ENCODE results near the gene ANO3. TPM values are rescaled to one million over a fixed set of nuclear protein-coding genes. Genes with fewer than 3 reads are reported as not detected.

ANO3 gene
- total RNA-seq, 2 experiments from 2014 or later: not detected

DNA sequence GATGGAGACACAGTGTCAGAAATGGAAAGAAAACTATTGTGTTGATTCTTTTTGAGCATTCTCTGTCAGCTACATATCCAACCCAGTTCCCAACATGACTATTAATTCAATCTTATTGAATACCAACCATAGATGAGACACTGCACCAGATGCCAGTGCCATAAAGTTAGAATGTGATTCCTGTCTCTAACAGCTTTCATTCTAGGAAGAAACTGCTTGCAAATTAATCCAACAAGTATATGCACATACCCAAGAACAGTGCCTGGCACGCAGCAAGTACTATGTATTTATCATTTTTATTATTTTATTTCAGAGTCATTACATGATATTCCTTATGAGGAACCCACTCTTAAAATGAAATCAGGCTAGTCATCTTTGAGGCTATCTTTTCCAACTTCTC lies 355.4 kb downstream of the ANO3 start:
- intact Hi-C loops (cut with micrococcal nuclease): no loop called here
- no peaks in the 10 kb centered on the region for H3K27me3 Mint-ChIP-seq (ENCODE audit: low read depth)
- CTCF ChIA-PET: no interaction called here
- H3K27ac Mint-ChIP-seq: no peak overlapping the region
- H3K36me3 Mint-ChIP-seq (ENCODE audit: low read depth): no peaks in the 10 kb centered on the region
- no peaks in the 10 kb centered on the region for H3K9me3 Mint-ChIP-seq
- no peak overlapping the region for H3K4me3 Mint-ChIP-seq
- no peaks in the 10 kb centered on the region for H3K4me1 Mint-ChIP-seq (ENCODE audit: low read depth)
- no peak for DNase-seq

DNA sequence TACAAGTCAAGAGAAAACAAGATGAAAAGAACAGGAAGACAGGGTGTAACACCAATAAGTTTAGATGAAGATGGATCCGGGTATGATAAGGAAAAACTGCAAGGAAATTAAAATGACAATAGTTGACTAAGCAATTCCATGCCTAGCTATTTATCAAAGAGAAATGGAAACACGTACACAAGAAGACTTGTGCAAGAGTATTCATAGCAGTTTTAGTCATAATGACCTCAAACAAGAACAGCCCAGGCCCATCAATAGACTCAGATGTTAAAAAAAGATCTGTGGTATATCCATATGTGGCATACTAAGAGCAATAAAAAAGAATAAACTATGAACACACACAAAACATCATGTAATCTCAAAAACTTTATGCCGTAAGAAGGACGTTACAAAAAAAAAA lies 356.8 kb downstream of the ANO3 start:
- intact Hi-C loops (cut with micrococcal nuclease): no loop called here
- Mint-ChIP-seq H3K36me3 (ENCODE audit: low read depth) (no peaks in the 10 kb centered on the region), H3K4me3 (no peak overlapping the region)

DNA sequence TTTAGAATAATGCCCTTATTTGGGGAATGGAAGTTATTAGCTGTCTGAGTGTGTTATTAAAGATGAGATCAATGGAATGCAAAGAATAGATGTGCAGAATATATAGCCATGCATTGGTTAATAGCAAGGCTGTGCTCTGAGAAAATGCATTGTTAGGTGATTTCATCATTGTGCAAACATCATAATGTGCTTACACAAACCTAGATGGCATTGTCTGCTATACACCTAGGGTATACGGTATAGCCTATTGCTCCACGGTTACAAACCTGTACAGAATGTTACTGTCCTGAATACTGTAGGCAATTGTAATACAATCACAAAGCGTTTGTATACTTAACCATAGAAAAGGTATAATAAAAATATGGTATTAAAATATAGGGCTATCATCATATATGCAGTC lies 364.4 kb downstream of the ANO3 start:
- H3K36me3 Mint-ChIP-seq (ENCODE audit: low read depth): no peaks in the 10 kb centered on the region
- CTCF ChIA-PET: no interaction called here
- H3K4me3 Mint-ChIP-seq: no peak overlapping the region
- peaks cover 2% of the 10 kb centered on the region for H3K9me3 Mint-ChIP-seq
- H3K27ac Mint-ChIP-seq: no peak overlapping the region
- DNase-seq: no peak
- H3K4me1 Mint-ChIP-seq (ENCODE audit: low read depth): no peaks in the 10 kb centered on the region
- intact Hi-C loops (cut with micrococcal nuclease): no loop called here
- H3K27me3 Mint-ChIP-seq (ENCODE audit: low read depth): no peaks in the 10 kb centered on the region

More for the DNA sequence above, 356.8 kb downstream of the ANO3 start:
- no peaks in the 10 kb centered on the region for H3K27me3 Mint-ChIP-seq (ENCODE audit: low read depth)
- DNase-seq: no peak
- no peaks in the 10 kb centered on the region for H3K4me1 Mint-ChIP-seq (ENCODE audit: low read depth)
- H3K27ac Mint-ChIP-seq: no peak overlapping the region
- CTCF ChIA-PET: no interaction called here
- H3K9me3 Mint-ChIP-seq: no peaks in the 10 kb centered on the region

GRCh38 chr11:26698224-26698623 lies 366.3 kb downstream of the ANO3 start:
- Mint-ChIP-seq H3K9me3 (peaks cover 2% of the 10 kb centered on the region), H3K4me1 (ENCODE audit: low read depth) (no peaks in the 10 kb centered on the region), H3K4me3 (no peak overlapping the region), H3K36me3 (ENCODE audit: low read depth) (no peaks in the 10 kb centered on the region), H3K27me3 (ENCODE audit: low read depth) (no peaks in the 10 kb centered on the region), H3K27ac (no peak overlapping the region)
- DNase-seq: no peak
- CTCF ChIA-PET: no interaction called here
- intact Hi-C loops (cut with micrococcal nuclease): no loop called here

DNA sequence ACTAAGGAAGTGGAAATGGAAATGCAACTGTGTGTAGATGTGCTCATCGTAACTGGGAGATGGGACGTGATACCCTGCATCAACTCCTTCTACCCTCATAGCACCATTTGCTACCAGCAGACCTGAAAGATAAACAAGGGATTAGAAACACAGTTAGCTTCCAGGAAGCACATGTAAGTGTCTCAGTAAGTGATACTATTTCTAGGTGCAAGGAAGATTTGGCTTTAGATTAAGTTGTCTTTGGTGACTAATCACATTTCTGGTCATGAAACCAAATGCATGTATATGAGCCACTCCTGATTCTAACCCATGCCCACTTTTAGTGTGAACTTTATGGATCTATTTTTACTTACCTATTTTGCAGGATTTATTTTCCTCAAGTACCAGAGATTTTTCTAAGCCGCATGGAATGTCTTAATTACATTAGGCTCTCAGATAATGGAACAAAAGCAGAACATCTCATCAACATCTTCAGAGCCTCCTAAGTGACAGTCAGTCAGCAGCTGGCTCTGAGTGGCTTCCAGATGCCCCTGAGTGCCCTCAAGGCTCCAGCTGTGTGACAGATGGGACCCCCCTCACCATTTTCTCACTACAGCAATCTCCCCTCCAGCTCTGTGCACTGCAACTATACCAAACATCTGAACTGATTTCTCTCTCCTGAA lies 368.8 kb downstream of the ANO3 start:
- DNase-seq: no peak
- H3K9me3 Mint-ChIP-seq: peaks cover 2% of the 10 kb centered on the region
- intact Hi-C loops (cut with micrococcal nuclease): no loop called here

DNA sequence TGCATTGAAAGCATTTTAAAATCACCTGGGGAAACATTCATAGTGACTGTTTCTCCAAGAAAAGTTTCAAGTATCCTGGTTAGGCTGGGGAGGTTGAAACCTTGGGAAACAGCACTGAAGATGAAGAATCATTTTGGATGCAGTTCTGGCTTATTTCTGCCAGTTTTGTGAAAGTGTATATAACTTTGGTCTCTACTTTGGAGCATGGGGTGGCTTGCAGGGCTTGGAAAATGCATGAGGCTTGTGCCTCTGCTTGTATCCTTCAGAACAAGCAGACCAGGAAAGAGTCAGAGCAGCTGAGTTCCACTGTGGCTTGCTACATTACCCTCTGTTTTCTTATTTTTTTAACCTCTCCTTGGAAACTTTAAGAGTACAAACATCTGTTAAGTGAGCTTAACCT lies 370.5 kb downstream of the ANO3 start:
- CTCF ChIA-PET: no interaction called here
- Mint-ChIP-seq H3K4me3 (no peak overlapping the region), H3K4me1 (ENCODE audit: low read depth) (no peaks in the 10 kb centered on the region), H3K27ac (no peak overlapping the region), H3K36me3 (ENCODE audit: low read depth) (no peaks in the 10 kb centered on the region), H3K27me3 (ENCODE audit: low read depth) (no peaks in the 10 kb centered on the region), H3K9me3 (peaks cover 2% of the 10 kb centered on the region)
- no peak for DNase-seq
- intact Hi-C loops (cut with micrococcal nuclease): no loop called here

More for the DNA sequence above, 368.8 kb downstream of the ANO3 start:
- CTCF ChIA-PET: interaction anchor here (0.6 kb wide), 1 partner anchor 63 kb away, joined by 3 read pairs; no protein-coding TSS in a partner anchor
- no peaks in the 10 kb centered on the region for H3K27me3 Mint-ChIP-seq (ENCODE audit: low read depth)
- no peak overlapping the region for H3K27ac Mint-ChIP-seq
- H3K36me3 Mint-ChIP-seq (ENCODE audit: low read depth): no peaks in the 10 kb centered on the region
- no peak overlapping the region for H3K4me3 Mint-ChIP-seq
- H3K4me1 Mint-ChIP-seq (ENCODE audit: low read depth): no peaks in the 10 kb centered on the region

GRCh38 chr11:26703411-26704191 lies 371.7 kb downstream of the ANO3 start:
- intact Hi-C loops (cut with micrococcal nuclease): no loop called here
- no peak for DNase-seq
- no peaks in the 10 kb centered on the region for H3K27me3 Mint-ChIP-seq (ENCODE audit: low read depth)
- no peaks in the 10 kb centered on the region for H3K4me1 Mint-ChIP-seq (ENCODE audit: low read depth)
- H3K9me3 Mint-ChIP-seq: no peaks in the 10 kb centered on the region
- CTCF ChIA-PET: no interaction called here
- H3K4me3 Mint-ChIP-seq: no peak overlapping the region
- no peaks in the 10 kb centered on the region for H3K36me3 Mint-ChIP-seq (ENCODE audit: low read depth)
- H3K27ac Mint-ChIP-seq: no peak overlapping the region

- Mint-ChIP-seq H3K9me3 (no peaks in the 10 kb centered on the region), H3K4me1 (ENCODE audit: low read depth) (no peaks in the 10 kb centered on the region), H3K4me3 (no peak overlapping the region), H3K27ac (no peak overlapping the region), H3K36me3 (ENCODE audit: low read depth) (no peaks in the 10 kb centered on the region), H3K27me3 (ENCODE audit: low read depth) (no peaks in the 10 kb centered on the region)
- CTCF ChIA-PET: no interaction called here
- no peak for DNase-seq
- intact Hi-C loops (cut with micrococcal nuclease): no loop called here
These were observed 372.3 kb downstream of the ANO3 start for GRCh38 chr11:26704249-26704648.

DNA sequence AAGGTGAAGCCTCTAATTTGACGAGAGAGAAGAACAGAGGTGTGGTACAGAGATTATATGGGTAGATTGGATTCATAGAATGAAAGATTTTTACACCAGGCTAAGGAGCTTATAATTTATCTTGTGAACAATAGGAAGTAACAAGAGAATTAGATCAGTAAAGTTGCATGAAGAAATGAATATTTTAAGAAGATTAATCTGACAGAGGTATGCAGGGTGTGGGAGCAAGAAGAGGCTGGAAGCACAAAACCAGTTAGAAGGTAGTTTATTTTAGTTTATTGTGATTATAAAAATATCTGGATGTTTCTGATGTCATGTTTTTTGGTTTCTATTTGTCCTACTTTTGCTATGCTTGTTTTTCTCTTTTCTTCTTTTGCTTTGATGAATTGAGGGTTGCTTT lies 374.3 kb downstream of the ANO3 start:
- H3K36me3 Mint-ChIP-seq (ENCODE audit: low read depth): no peaks in the 10 kb centered on the region
- CTCF ChIA-PET: no interaction called here

DNA sequence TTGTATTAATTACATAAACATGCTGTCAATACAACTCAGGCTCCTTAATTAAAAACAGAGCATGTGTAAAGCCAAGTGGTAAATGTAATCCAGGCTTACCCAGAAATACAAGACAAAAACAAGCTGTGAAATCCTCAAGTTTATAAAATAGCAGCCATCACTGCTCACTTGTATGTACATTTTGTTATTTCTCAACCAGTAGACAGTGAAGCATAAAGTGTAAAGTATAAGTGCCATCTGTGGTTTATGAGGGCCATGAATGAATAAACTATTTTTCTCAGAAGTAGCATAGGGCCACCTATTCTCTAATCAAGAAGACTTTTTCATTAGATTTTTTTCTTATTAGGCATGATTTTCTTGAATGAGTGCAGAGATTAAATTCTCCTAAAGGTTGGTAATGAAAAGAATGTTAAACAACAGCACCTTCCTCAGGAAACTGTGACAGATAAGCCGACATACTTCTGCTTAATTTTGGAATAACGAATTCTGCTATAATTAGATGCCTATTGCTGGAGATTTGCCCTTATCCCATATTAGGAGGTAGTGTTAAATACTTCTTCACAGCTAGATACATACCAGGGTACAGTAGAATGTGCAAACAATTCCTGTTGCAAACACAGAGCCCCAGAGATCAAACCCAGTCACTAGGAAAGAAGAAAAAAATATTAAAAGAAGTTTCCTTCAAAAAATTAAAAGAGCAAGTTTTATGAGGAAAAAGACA lies 377.0 kb downstream of the ANO3 start:
- no peak overlapping the region for H3K27ac Mint-ChIP-seq
- CTCF ChIA-PET: interaction anchor here (0.6 kb wide), 1 partner anchor 29 kb away, joined by 4 read pairs; no protein-coding TSS in a partner anchor
- no peaks in the 10 kb centered on the region for H3K36me3 Mint-ChIP-seq (ENCODE audit: low read depth)
- H3K27me3 Mint-ChIP-seq (ENCODE audit: low read depth): no peaks in the 10 kb centered on the region
- peaks cover 2% of the 10 kb centered on the region for H3K9me3 Mint-ChIP-seq
- no peaks in the 10 kb centered on the region for H3K4me1 Mint-ChIP-seq (ENCODE audit: low read depth)
- no peak for DNase-seq
- no peak overlapping the region for H3K4me3 Mint-ChIP-seq
- intact Hi-C loops (cut with micrococcal nuclease): no loop called here

More for the DNA sequence above, 374.3 kb downstream of the ANO3 start:
- no peak for DNase-seq
- Mint-ChIP-seq H3K27ac (no peak overlapping the region), H3K27me3 (ENCODE audit: low read depth) (no peaks in the 10 kb centered on the region), H3K9me3 (no peaks in the 10 kb centered on the region), H3K4me1 (ENCODE audit: low read depth) (no peaks in the 10 kb centered on the region), H3K4me3 (no peak overlapping the region)
- intact Hi-C loops (cut with micrococcal nuclease): no loop called here

- intact Hi-C loops (cut with micrococcal nuclease): no loop called here
- no peak overlapping the region for H3K27ac Mint-ChIP-seq
- CTCF ChIA-PET: no interaction called here
- no peaks in the 10 kb centered on the region for H3K27me3 Mint-ChIP-seq (ENCODE audit: low read depth)
- peaks cover 2% of the 10 kb centered on the region for H3K9me3 Mint-ChIP-seq
- H3K4me3 Mint-ChIP-seq: no peak overlapping the region
- no peak for DNase-seq
- no peaks in the 10 kb centered on the region for H3K4me1 Mint-ChIP-seq (ENCODE audit: low read depth)
- no peaks in the 10 kb centered on the region for H3K36me3 Mint-ChIP-seq (ENCODE audit: low read depth)
These were observed 378.6 kb downstream of the ANO3 start for GRCh38 chr11:26710489-26710888.

GRCh38 chr11:26712497-26712896 lies 380.6 kb downstream of the ANO3 start:
- H3K27me3 Mint-ChIP-seq (ENCODE audit: low read depth): no peaks in the 10 kb centered on the region
- H3K4me1 Mint-ChIP-seq (ENCODE audit: low read depth): no peaks in the 10 kb centered on the region
- peaks cover 2% of the 10 kb centered on the region for H3K9me3 Mint-ChIP-seq
- CTCF ChIA-PET: no interaction called here
- DNase-seq: no peak
- no peak overlapping the region for H3K27ac Mint-ChIP-seq
- no peaks in the 10 kb centered on the region for H3K36me3 Mint-ChIP-seq (ENCODE audit: low read depth)
- intact Hi-C loops (cut with micrococcal nuclease): no loop called here
- no peak overlapping the region for H3K4me3 Mint-ChIP-seq

All from activated naive CD4-positive, alpha-beta T cell treated with anti-CD3 and anti-CD28 coated beads for 36 hours (primary cell).